ENCODE measurements around the gene BICRA. TPM values are rescaled to one million over a fixed set of nuclear protein-coding genes. Genes with fewer than 3 reads are reported as not detected.

BICRA gene
- total RNA-seq, 1 experiment from 2014 or later, result 14.4 TPM

- Histone ChIP-seq H3K4me3 (no peak overlapping the region), H3K27ac (no peak overlapping the region), H3K4me2 (no peak overlapping the region), H4K20me1 (ENCODE audit: insufficient read depth) (no peaks in the 10 kb centered on the region), H3F3A (ENCODE audit: insufficient read depth, low read depth) (peaks cover 10% of the 10 kb centered on the region; the same call in 1 of the 2 replicates), H3K9me3 (ENCODE audit: insufficient read depth, low read depth) (no peaks in the 10 kb centered on the region), H3K79me2 (ENCODE audit: low read depth) (no peaks in the 10 kb centered on the region), H3K27me3 (ENCODE audit: insufficient read depth, low read depth) (no peaks in the 10 kb centered on the region), H3K9me2 (ENCODE audit: insufficient read depth) (no peaks in the 10 kb centered on the region), H3K36me3 (ENCODE audit: low read depth) (no peaks in the 10 kb centered on the region), H2AFZ (no peak overlapping the region), H3K4me1 (replicated peaks; ENCODE audit: insufficient read depth) (peaks cover 13% of the 10 kb centered on the region)
- intact Hi-C loops (cut with micrococcal nuclease; ENCODE audit: unreplicated experiment), result no loop called here
- CTCF ChIA-PET, result no interaction called here
- POLR2A ChIA-PET (ENCODE audit: unreplicated experiment), result no interaction called here
- no peak for DNase-seq
- no TSS peak for BruUV-seq (replicated peaks)
- TF ChIP-seq EZH2 (IDR thresholded peaks at IDR 0.05; ENCODE audit: low read depth) (no peak), CTCF (conservative IDR thresholded peaks at IDR 0.05) (no peak)
These were observed 36.3 kb upstream of the BICRA start for GRCh38 chr19:47572635-47573034.

- POLR2A ChIA-PET (ENCODE audit: unreplicated experiment), result no interaction called here
- H3K4me2 ChIP-seq, result no peak within 1 kb of the TSS
- CTCF ChIA-PET, result no interaction called here
These were observed 35.6 kb upstream of the BICRA start, which contains the start of gene ZNF541 for GRCh38 chr19:47573071-47574026. ZNF541 (minus strand) TSS chr19:47573148; CDS start chr19:47555856, 17,292 bp downstream.

GRCh38 chr19:47580397-47580796 is 28.5 kb upstream of the BICRA start:
- H4K20me1 ChIP-seq (ENCODE audit: insufficient read depth), result no peaks in the 10 kb centered on the region
- H3K27me3 ChIP-seq (ENCODE audit: insufficient read depth, low read depth), result no peaks in the 10 kb centered on the region
- H3K9me3 ChIP-seq (ENCODE audit: insufficient read depth, low read depth), result no peaks in the 10 kb centered on the region
- ChIA-PET POLR2A (ENCODE audit: unreplicated experiment) (no interaction called here), CTCF (no interaction called here)
- BruUV-seq (replicated peaks), result no TSS peak
- DNase-seq, result no peak
- no peak overlapping the region for H3K4me3 ChIP-seq
- no peaks in the 10 kb centered on the region for H3K36me3 ChIP-seq (ENCODE audit: low read depth)
- H3F3A ChIP-seq (ENCODE audit: insufficient read depth, low read depth), result peaks cover 16% of the 10 kb centered on the region; the same call in 1 of the 2 replicates
- peaks cover 39% of the 10 kb centered on the region for H3K4me1 ChIP-seq (replicated peaks; ENCODE audit: insufficient read depth)
- no peaks in the 10 kb centered on the region for H3K79me2 ChIP-seq (ENCODE audit: low read depth)
- TF ChIP-seq CTCF (conservative IDR thresholded peaks at IDR 0.05) (no peak), EZH2 (IDR thresholded peaks at IDR 0.05; ENCODE audit: low read depth) (no peak)
- H3K9me2 ChIP-seq (ENCODE audit: insufficient read depth), result no peaks in the 10 kb centered on the region
- intact Hi-C loops (cut with micrococcal nuclease; ENCODE audit: unreplicated experiment), result loop anchor here (2.0 kb wide), 1 partner anchor 20 kb away; no protein-coding TSS in a partner anchor
- H3K27ac ChIP-seq, result no peak overlapping the region
- H2AFZ ChIP-seq, result no peak overlapping the region
- no peak overlapping the region for H3K4me2 ChIP-seq

More at GRCh38 chr19:47573071-47574026, 35.6 kb upstream of the BICRA start, which contains the start of gene ZNF541:
- BruUV-seq (replicated peaks), result no TSS peak
- no peaks in the 10 kb centered on the region for H3K36me3 ChIP-seq (ENCODE audit: low read depth)
- H2AFZ ChIP-seq, result no peak within 1 kb of the TSS
- H3K4me1 ChIP-seq (replicated peaks; ENCODE audit: insufficient read depth), result peaks cover 10% of the 10 kb centered on the region
- H3K4me3 ChIP-seq, result no peak within 1 kb of the TSS
- H4K20me1 ChIP-seq (ENCODE audit: insufficient read depth), result no peaks in the 10 kb centered on the region
- no peaks in the 10 kb centered on the region for H3K27me3 ChIP-seq (ENCODE audit: insufficient read depth, low read depth)
- no peak for DNase-seq
- no peaks in the 10 kb centered on the region for H3K9me2 ChIP-seq (ENCODE audit: insufficient read depth)
- intact Hi-C loops (cut with micrococcal nuclease; ENCODE audit: unreplicated experiment), result no loop called here
- peaks cover 10% of the 10 kb centered on the region; the same call in 1 of the 2 replicates for H3F3A ChIP-seq (ENCODE audit: insufficient read depth, low read depth)
- no peak within 1 kb of the TSS for H3K27ac ChIP-seq
- H3K9me3 ChIP-seq (ENCODE audit: insufficient read depth, low read depth), result no peaks in the 10 kb centered on the region
- no peaks in the 10 kb centered on the region for H3K79me2 ChIP-seq (ENCODE audit: low read depth)
- TF ChIP-seq CTCF (conservative IDR thresholded peaks at IDR 0.05) (no peak), EZH2 (IDR thresholded peaks at IDR 0.05; ENCODE audit: low read depth) (no peak)
